Measurements from ENCODE around the gene FCHSD2. TPM values are rescaled to one million over a fixed set of nuclear protein-coding genes. Genes with fewer than 3 reads are reported as not detected.

The FCHSD2 gene
- polyA plus RNA-seq, 2 of the 4 experiments (the other 2 are of a cell fraction), result 10.5 to 19.0 TPM

DNA sequence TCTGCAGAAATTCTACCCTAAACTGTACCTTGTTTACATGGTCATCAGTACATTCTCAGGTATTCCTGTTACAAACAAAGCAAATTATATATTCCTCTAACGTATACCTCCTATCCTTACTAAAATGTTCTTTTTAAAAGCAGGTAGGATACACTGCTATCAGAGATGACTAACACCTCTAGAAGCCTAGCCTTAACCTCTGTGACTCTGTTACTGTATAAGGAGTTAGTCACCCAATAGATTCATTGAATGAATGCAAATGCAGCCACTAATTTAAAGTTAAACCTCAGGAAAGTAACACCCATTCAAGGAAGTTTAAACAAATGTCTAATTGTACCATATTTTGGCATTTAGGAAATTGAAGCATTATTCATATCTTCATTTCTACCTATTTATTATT lies 82.2 kb downstream of the FCHSD2 start:
- ChIA-PET CTCF (interaction anchor here (0.6 kb wide), 1 partner anchor 73 kb away, joined by 3 read pairs; no protein-coding TSS in a partner anchor), POLR2A (no interaction called here)
- WGBS (ENCODE audit: missing lambda C conversion rate), result 71% methylated on average over 1 of the region's 1 CpG
- TF ChIP-seq POLR2AphosphoS2 (conservative IDR thresholded peaks at IDR 0.05; ENCODE audit: low read length), result no peak
- TF ChIP-seq KDM1A (IDR thresholded peaks at IDR 0.05; ENCODE audit: low read depth), result no peak
- no peak for TF ChIP-seq RAD21 (conservative IDR thresholded peaks at IDR 0.05 in 1 of 2, IDR thresholded peaks at IDR 0.05 in 1 of 2)
- TF ChIP-seq FOSB (CRISPR knock-in tag; IDR thresholded peaks at IDR 0.05), result no peak
- TF ChIP-seq, protein P1, sequence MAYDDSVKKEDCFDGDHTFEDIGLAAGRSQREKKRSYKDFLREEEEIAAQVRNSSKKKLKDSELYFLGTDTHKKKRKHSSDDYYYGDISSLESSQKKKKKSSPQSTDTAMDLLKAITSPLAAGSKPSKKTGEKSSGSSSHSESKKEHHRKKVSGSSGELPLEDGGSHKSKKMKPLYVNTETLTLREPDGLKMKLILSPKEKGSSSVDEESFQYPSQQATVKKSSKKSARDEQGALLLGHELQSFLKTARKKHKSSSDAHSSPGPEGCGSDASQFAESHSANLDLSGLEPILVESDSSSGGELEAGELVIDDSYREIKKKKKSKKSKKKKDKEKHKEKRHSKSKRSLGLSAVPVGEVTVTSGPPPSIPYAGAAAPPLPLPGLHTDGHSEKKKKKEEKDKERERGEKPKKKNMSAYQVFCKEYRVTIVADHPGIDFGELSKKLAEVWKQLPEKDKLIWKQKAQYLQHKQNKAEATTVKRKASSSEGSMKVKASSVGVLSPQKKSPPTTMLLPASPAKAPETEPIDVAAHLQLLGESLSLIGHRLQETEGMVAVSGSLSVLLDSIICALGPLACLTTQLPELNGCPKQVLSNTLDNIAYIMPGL (CRISPR knock-in tag; IDR thresholded peaks at IDR 0.05; ENCODE audit: borderline replicate concordance), result no peak
- TF ChIP-seq EP300 (IDR thresholded peaks at IDR 0.05), result no peak
- TF ChIP-seq SREBF2 (IDR thresholded peaks at IDR 0.05), result no peak
- TF ChIP-seq, protein P2, sequence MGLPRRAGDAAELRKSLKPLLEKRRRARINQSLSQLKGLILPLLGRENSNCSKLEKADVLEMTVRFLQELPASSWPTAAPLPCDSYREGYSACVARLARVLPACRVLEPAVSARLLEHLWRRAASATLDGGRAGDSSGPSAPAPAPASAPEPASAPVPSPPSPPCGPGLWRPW (IDR thresholded peaks at IDR 0.05), result no peak
- TF ChIP-seq CEBPB (IDR thresholded peaks at IDR 0.05), result no peak
- TF ChIP-seq KDM5A (IDR thresholded peaks at IDR 0.05), result no peak
- TF ChIP-seq, protein P3, sequence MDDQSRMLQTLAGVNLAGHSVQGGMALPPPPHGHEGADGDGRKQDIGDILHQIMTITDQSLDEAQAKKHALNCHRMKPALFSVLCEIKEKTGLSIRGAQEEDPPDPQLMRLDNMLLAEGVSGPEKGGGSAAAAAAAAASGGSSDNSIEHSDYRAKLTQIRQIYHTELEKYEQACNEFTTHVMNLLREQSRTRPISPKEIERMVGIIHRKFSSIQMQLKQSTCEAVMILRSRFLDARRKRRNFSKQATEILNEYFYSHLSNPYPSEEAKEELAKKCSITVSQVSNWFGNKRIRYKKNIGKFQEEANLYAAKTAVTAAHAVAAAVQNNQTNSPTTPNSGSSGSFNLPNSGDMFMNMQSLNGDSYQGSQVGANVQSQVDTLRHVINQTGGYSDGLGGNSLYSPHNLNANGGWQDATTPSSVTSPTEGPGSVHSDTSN (IDR thresholded peaks at IDR 0.05), result no peak
- DNase-seq (ENCODE audit: low read depth in 1 of 2, low spot score in 1 of 2) (no peak), FAIRE-seq (no peak), ATAC-seq (no peak)
- Histone ChIP-seq H3K4me2 (peak overlapping the region; percentile 63), H3K4me1 (peaks cover 18% of the 10 kb centered on the region), H3K27ac (no peak overlapping the region), H3K9me3 (no peaks in the 10 kb centered on the region), H3K4me3 (no peak overlapping the region)

DNA sequence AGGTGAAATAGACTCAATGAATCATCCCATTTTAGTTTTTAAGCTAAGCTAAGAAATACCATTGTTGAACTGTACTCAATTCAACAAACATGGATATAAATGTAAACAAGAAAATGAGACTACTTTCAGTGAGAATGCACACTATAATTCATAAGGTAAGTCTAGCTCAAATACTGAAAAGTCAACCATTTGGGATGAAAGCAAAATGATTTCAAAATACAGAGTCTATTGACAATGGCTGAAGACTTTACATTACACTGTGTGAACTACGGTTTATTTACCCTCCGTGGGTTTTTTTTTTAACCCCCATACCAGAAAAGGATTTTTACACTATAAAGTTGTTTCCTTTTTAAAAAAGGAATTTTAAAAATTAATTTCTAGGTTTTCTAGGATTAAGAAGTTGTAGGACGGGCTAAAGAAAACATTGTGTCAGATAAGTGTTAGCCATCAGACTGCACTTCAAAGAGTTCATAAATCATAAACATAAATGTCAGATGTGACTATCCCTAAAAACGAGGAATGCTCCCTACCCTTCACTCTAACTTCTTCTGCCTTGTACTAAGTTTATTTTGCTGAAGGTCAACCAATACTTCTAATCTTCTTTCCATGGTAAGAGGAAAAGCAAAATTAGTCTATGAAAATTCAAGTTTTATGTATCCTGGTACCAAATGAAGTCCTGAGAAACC lies 83.0 kb downstream of the FCHSD2 start:
- peaks cover 18% of the 10 kb centered on the region for H3K4me1 ChIP-seq
- ChIA-PET POLR2A (no interaction called here), CTCF (no interaction called here)
- no peak overlapping the region for H3K27ac ChIP-seq
- ATAC-seq (no peak), DNase-seq (ENCODE audit: low read depth in 1 of 2, low spot score in 1 of 2) (no peak), FAIRE-seq (no peak)
- H3K4me3 ChIP-seq, result no peak overlapping the region
- peak overlapping the region; percentile 63 for H3K4me2 ChIP-seq
- TF ChIP-seq, protein P4, sequence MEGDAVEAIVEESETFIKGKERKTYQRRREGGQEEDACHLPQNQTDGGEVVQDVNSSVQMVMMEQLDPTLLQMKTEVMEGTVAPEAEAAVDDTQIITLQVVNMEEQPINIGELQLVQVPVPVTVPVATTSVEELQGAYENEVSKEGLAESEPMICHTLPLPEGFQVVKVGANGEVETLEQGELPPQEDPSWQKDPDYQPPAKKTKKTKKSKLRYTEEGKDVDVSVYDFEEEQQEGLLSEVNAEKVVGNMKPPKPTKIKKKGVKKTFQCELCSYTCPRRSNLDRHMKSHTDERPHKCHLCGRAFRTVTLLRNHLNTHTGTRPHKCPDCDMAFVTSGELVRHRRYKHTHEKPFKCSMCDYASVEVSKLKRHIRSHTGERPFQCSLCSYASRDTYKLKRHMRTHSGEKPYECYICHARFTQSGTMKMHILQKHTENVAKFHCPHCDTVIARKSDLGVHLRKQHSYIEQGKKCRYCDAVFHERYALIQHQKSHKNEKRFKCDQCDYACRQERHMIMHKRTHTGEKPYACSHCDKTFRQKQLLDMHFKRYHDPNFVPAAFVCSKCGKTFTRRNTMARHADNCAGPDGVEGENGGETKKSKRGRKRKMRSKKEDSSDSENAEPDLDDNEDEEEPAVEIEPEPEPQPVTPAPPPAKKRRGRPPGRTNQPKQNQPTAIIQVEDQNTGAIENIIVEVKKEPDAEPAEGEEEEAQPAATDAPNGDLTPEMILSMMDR (IDR thresholded peaks at IDR 0.05), result no peak
- no peak for TF ChIP-seq NR3C1 (IDR thresholded peaks at IDR 0.05)
- WGBS (ENCODE audit: missing lambda C conversion rate), result 25% methylated on average over 4 of the region's 4 CpGs
- H3K9me3 ChIP-seq, result no peaks in the 10 kb centered on the region

DNA sequence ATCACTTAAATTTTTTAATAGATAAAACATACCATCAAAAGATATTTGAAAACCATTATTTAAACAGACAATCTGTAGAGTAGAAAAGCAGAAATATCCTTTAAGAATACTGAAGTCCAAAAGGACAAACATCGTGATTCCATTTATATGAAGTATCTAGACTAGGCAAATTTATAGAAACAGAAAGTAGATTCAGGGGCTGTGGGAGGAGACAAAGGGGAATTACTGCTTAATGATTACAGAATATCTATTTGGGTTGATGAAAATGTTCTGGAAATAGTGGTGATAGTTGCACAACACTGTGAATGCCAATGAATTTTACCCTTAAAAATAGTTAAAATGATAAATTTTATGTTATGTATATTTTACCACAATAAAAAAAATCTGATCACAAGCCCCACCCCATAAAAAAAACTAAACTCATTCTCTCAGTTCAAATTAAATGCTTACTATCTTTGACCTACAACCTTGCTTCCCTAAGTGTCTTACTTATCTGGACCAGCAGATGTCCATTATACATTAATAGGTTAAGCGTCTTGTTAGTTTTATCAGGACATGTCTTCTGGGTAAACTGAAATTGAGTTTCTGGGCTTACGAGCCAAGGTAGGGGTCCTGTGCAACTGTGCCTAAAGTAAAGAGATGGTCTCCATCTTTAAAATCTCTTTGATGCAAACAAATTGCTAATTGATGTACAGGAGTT lies 86.3 kb downstream of the FCHSD2 start:
- Histone ChIP-seq H3K4me2 (no peak overlapping the region), H3K27ac (no peak overlapping the region), H3K4me1 (peaks cover 18% of the 10 kb centered on the region), H3K4me3 (no peak overlapping the region), H3K9me3 (no peaks in the 10 kb centered on the region)
- ChIA-PET POLR2A (no interaction called here), CTCF (interaction anchor here (0.6 kb wide), 1 partner anchor 310 kb away, joined by 6 read pairs; no protein-coding TSS in a partner anchor)
- FAIRE-seq, result no peak
- DNase-seq (ENCODE audit: low read depth in 1 of 2, low spot score in 1 of 2), result no peak
- WGBS (ENCODE audit: missing lambda C conversion rate), result 89% methylated on average over 3 of the region's 3 CpGs
- no peak for ATAC-seq
- TF ChIP-seq RARB (CRISPR knock-in tag; IDR thresholded peaks at IDR 0.05) (no peak), RAD21 (conservative IDR thresholded peaks at IDR 0.05 in 1 of 2, IDR thresholded peaks at IDR 0.05 in 1 of 2) (no peak), RNF2 (IDR thresholded peaks at IDR 0.05; ENCODE audit: borderline replicate concordance, low read depth) (no peak), EHF (CRISPR knock-in tag; IDR thresholded peaks at IDR 0.05) (no peak), PHF8 (IDR thresholded peaks at IDR 0.05; ENCODE audit: borderline replicate concordance, low read depth) (no peak), JUN (IDR thresholded peaks at IDR 0.05) (no peak), HOXA7 (CRISPR knock-in tag; IDR thresholded peaks at IDR 0.05) (no peak), NFE2L2 (conservative IDR thresholded peaks at IDR 0.05; ENCODE audit: low read length) (no peak), NR3C1 (IDR thresholded peaks at IDR 0.05) (no peak), FOXS1 (CRISPR knock-in tag; IDR thresholded peaks at IDR 0.05) (no peak), KDM5A (IDR thresholded peaks at IDR 0.05) (no peak)
- TF ChIP-seq, protein P4 (IDR thresholded peaks at IDR 0.05), result no peak
- TF ChIP-seq, protein P5, sequence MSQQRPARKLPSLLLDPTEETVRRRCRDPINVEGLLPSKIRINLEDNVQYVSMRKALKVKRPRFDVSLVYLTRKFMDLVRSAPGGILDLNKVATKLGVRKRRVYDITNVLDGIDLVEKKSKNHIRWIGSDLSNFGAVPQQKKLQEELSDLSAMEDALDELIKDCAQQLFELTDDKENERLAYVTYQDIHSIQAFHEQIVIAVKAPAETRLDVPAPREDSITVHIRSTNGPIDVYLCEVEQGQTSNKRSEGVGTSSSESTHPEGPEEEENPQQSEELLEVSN (IDR thresholded peaks at IDR 0.05; ENCODE audit: borderline replicate concordance, low read depth), result no peak
